IMR-90 (cell line): ENCODE measurements around the gene NDUFAF4. TPM values are rescaled to one million over a fixed set of nuclear protein-coding genes. Genes with fewer than 3 reads are reported as not detected.

Source experiments
- ATAC-seq: fragments of 200-7000 bp; cut with Tn5 transposase; 2 replicates; pipeline ENCODE4 v1.9.1; 2020; ENCODE audit warnings: low read depth, mild to moderate bottlenecking, moderate library complexity
- BruUV-seq: library from RNA; stranded (reverse); fragments of 400-500 nt; replicated peaks from 2 replicates; lab custom pipeline; 2021; lab: Mats Ljungman, UMichigan
- CTCF ChIA-PET: fragments of 300-600 bp; formaldehyde crosslinking; extraction: SDS; loops from one replicate; lab custom pipeline; 2021; ENCODE audit warnings: antibody characterized with exemption; lab: Yijun Ruan, JAX
- POLR2A ChIA-PET: fragments of 300-600 bp; sonication (Branson Sonifier 250); formaldehyde crosslinking; loops from one replicate; lab custom pipeline; 2022; ENCODE audit warnings: antibody characterized with exemption; ENCODE audit not compliant: unreplicated experiment; lab: Charles Lee
- DNase-seq: peaks from one replicate; pipeline ENCODE4 v3.0.0; 2013
- H2AFZ ChIP-seq: replicated peaks from 2 replicates; pipeline ENCODE3; 2013; ENCODE audit warnings: low read length, mild to moderate bottlenecking; ENCODE audit not compliant: poor library complexity
- H2AK5ac ChIP-seq: 2 replicates; pipeline ENCODE4 v1.6.1; 2013; ENCODE audit warnings: low read depth, low read length, inconsistent platforms
- H2AK9ac ChIP-seq: replicated peaks from 2 replicates; pipeline ENCODE3; 2013; ENCODE audit warnings: mild to moderate bottlenecking, low read depth, low read length, moderate library complexity; ENCODE audit not compliant: poor library complexity
- H2BK120ac ChIP-seq: 2 replicates; pipeline ENCODE4 v1.6.1; 2013; ENCODE audit warnings: low read depth, low read length, inconsistent platforms
- H2BK15ac ChIP-seq: 3 replicates; pipeline ENCODE4 v1.6.1; 2013; ENCODE audit warnings: low read depth, low read length, inconsistent platforms
- H2BK20ac ChIP-seq: 2 replicates; pipeline ENCODE4 v1.6.1; 2013; ENCODE audit warnings: low read depth, mild to moderate bottlenecking, inconsistent platforms, low read length, moderate library complexity
- H2BK5ac ChIP-seq: 2 replicates; pipeline ENCODE4 v1.6.1; 2013; ENCODE audit warnings: mild to moderate bottlenecking, low read depth, low read length, inconsistent platforms; ENCODE audit not compliant: poor library complexity, severe bottlenecking
- H3K14ac ChIP-seq: replicated peaks from 2 replicates; pipeline ENCODE4 v1.6.1; 2013; ENCODE audit warnings: low read depth, low read length, inconsistent platforms
- H3K18ac ChIP-seq: 2 replicates; pipeline ENCODE4 v1.6.1; 2013; ENCODE audit warnings: low read depth, low read length, control low read depth
- H3K23ac ChIP-seq: 2 replicates; pipeline ENCODE4 v1.6.1; 2013; ENCODE audit warnings: low read depth, low read length, inconsistent platforms
- H3K27ac ChIP-seq: 2 replicates; pipeline ENCODE4 v1.5.1; 2013; ENCODE audit warnings: mild to moderate bottlenecking, control low read depth, low read length; ENCODE audit not compliant: insufficient read depth
- H3K27me3 ChIP-seq: 2 replicates; pipeline ENCODE4 v1.6.1; 2013; ENCODE audit warnings: low read length; ENCODE audit not compliant: control insufficient read depth, insufficient read depth
- H3K36me3 ChIP-seq: 2 replicates; pipeline ENCODE4 v1.6.1; 2013; ENCODE audit warnings: low read length, mixed read lengths; ENCODE audit not compliant: control insufficient read depth, insufficient read depth
- H3K4ac ChIP-seq: 2 replicates; pipeline ENCODE4 v1.6.1; 2013; ENCODE audit warnings: low read depth, low read length, inconsistent platforms
- H3K4me1 ChIP-seq: 2 replicates; pipeline ENCODE4 v1.6.1; 2013; ENCODE audit warnings: low read length, mixed read lengths; ENCODE audit not compliant: control insufficient read depth, insufficient read depth
- H3K4me2 ChIP-seq: 2 replicates; pipeline ENCODE4 v1.6.1; 2013; ENCODE audit warnings: low read depth, mild to moderate bottlenecking, control low read depth, low read length, moderate library complexity
- H3K4me3 ChIP-seq: 2 replicates; pipeline ENCODE4 v1.5.1; 2013; ENCODE audit warnings: low read depth, mild to moderate bottlenecking, control low read depth, low read length, moderate library complexity; ENCODE audit not compliant: insufficient read depth
- H3K56ac ChIP-seq: 2 replicates; pipeline ENCODE4 v1.6.1; 2013; ENCODE audit warnings: low read length, inconsistent platforms; ENCODE audit not compliant: insufficient read depth; ENCODE audit errors: extremely low read depth
- H3K79me1 ChIP-seq, 2 experiments: 2 replicates each; pipeline ENCODE4 v1.6.1; 2013; ENCODE audit warnings: low read length in 2 of 2, inconsistent platforms in 1 of 2, low read depth in 1 of 2
- H3K9ac ChIP-seq: 2 replicates; pipeline ENCODE4 v1.6.1; 2013; ENCODE audit warnings: low read depth, low read length, control low read depth
- H3K9me1 ChIP-seq: 2 replicates; pipeline ENCODE4 v1.6.1; 2013; ENCODE audit warnings: low read length, inconsistent platforms; ENCODE audit not compliant: insufficient read depth
- H3K9me3 ChIP-seq: 2 replicates; pipeline ENCODE4 v1.6.1; 2013; ENCODE audit warnings: low read length; ENCODE audit not compliant: control insufficient read depth, insufficient read depth
- H4K20me1 ChIP-seq: 2 replicates; pipeline ENCODE4 v1.6.1; 2013; ENCODE audit warnings: low read length, inconsistent platforms; ENCODE audit not compliant: insufficient read depth
- H4K5ac ChIP-seq: 2 replicates; pipeline ENCODE4 v1.6.1; 2013; ENCODE audit warnings: mild to moderate bottlenecking, low read depth, low read length, control low read depth
- H4K8ac ChIP-seq, 2 experiments: 2 replicates each; pipeline ENCODE4 v1.6.1; 2013; ENCODE audit warnings: low read depth in 2 of 2, low read length in 2 of 2, control low read depth in 1 of 2, inconsistent platforms in 1 of 2
- H4K91ac ChIP-seq: 2 replicates; pipeline ENCODE4 v1.6.1; 2013; ENCODE audit warnings: low read depth, low read length, inconsistent platforms; ENCODE audit not compliant: insufficient read depth
- CEBPB ChIP-seq: IDR thresholded peaks from 2 replicates; pipeline ENCODE4 v1.6.1; 2012; ENCODE audit warnings: low read depth, low read length, improper control_type of control experiment
- CHD1 ChIP-seq: IDR thresholded peaks from 2 replicates; pipeline ENCODE4 v1.6.1; 2012; ENCODE audit warnings: low read depth, low read length, improper control_type of control experiment
- FOS ChIP-seq: fragments of 150-350 bp; IDR thresholded peaks from 2 replicates; pipeline ENCODE4 v1.6.1; 2016; ENCODE audit warnings: low read depth, low read length
- NFE2L2 ChIP-seq: fragments of 150-350 bp; IDR thresholded peaks from 2 replicates; pipeline ENCODE4 v1.6.1; 2016; ENCODE audit warnings: low read depth, mild to moderate bottlenecking, low read length
- RCOR1 ChIP-seq: IDR thresholded peaks from 2 replicates; pipeline ENCODE4 v1.6.1; 2012; ENCODE audit warnings: mild to moderate bottlenecking, low read length, improper control_type of control experiment; ENCODE audit not compliant: insufficient replicate concordance
- RFX5 ChIP-seq: IDR thresholded peaks from 2 replicates; pipeline ENCODE4 v1.8.0; 2012; ENCODE audit warnings: low read depth, mild to moderate bottlenecking, low read length, moderate library complexity
- SMC3 ChIP-seq: fragments of 150-350 bp; IDR thresholded peaks from 2 replicates; pipeline ENCODE4 v1.6.1; 2016; ENCODE audit warnings: low read depth, mild to moderate bottlenecking, antibody characterized with exemption, low read length, moderate library complexity
- WGBS, 2 experiments: methylation state at CpG; one replicate each; pipeline versions ENCODE4 v1.1.5 to v1.1.7; 2013; ENCODE audit warnings: missing lambda C conversion rate in 2 of 2; ENCODE audit not compliant: insufficient read length in 1 of 2; ENCODE audit errors: extremely low coverage in 2 of 2; 5-methylcytosine and 5-hydroxymethylcytosine counted together
- dilution Hi-C: fragments of 300-500 bp; cut with HindIII; formaldehyde crosslinking; loops from one replicate; pipeline ENCODE4 v1.14.3; 2018; ENCODE audit warnings: low sequenced_read_pairs; ENCODE audit not compliant: unreplicated experiment
- in situ Hi-C: fragments of 300-500 bp; cut with MboI; formaldehyde crosslinking; loops from 3 replicates; pipeline ENCODE4 v1.14.3; 2019; ENCODE audit warnings: low sequenced_read_pairs, inconsistent platforms, mixed read lengths
- intact Hi-C: fragments of 100-400 bp; cut with micrococcal nuclease; formaldehyde crosslinking; loops from 2 replicates; pipeline ENCODE4 v1.10.0; 2022
- polyA plus RNA-seq, 3 experiments: library from polyadenylated mRNA; depleted of rRNA; stranded (reverse); fragments of >200 nt; gene quantifications; 2 replicates each; pipeline ENCODE4 v1.2.3, GENCODE V29; 2012; ENCODE audit warnings: low replicate concordance in 1 of 3
- total RNA-seq: library from RNA; depleted of rRNA; stranded (reverse); fragments of >200 nt; gene quantifications from 2 replicates; pipeline ENCODE4 v1.2.3, GENCODE V29; 2012
- TF ChIP-seq, protein P1 (sequence below): conservative IDR thresholded peaks from 2 replicates; pipeline ENCODE4 v1.5.1; 2012; ENCODE audit warnings: mild to moderate bottlenecking, low read depth, low read length, improper control_type of control experiment
- TF ChIP-seq, protein P2 (sequence below): fragments of 150-350 bp; IDR thresholded peaks from 2 replicates; pipeline ENCODE4 v1.6.1; 2016; ENCODE audit warnings: low read depth, mild to moderate bottlenecking, low read length, moderate library complexity, borderline replicate concordance

NDUFAF4 gene
- total and polyA plus RNA-seq, 2 of the 4 experiments (the other 2 are of a cell fraction), result 6.3 to 13.4 TPM

DNA sequence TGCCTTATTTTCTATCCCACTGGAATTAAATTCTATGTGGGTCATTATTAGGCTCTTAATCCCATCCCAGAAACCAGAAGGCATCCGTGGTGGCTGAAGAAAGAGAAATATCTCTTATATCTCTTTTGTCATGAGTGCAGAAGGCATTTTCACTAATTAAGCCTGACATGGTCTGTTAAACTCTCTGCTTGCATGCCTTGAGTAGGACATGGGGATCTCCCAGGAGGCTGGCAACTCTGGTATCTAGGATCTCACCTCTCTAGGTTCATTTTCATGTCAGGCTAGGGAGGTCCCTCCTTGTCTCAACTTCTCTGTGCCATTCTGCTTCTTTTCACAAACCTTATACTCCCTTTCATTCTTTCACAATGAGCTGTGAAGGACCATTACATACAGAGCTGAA is 35.1 kb downstream of the NDUFAF4 start:
- POLR2A ChIA-PET, result interaction anchor here (0.6 kb wide), 1 partner anchor 310 kb away, joined by 4 read pairs; no protein-coding TSS in a partner anchor
- H4K5ac ChIP-seq, result no peak overlapping the region
- no peak overlapping the region for H3K23ac ChIP-seq
- intact Hi-C loops (no loop called here), dilution Hi-C loops (no loop called here), in situ Hi-C loops (no loop called here)
- no peaks in the 10 kb centered on the region for H3K4me1 ChIP-seq
- no peaks in the 10 kb centered on the region for H3K79me1 ChIP-seq
- no peaks in the 10 kb centered on the region for H3K9me3 ChIP-seq
- H3K4me3 ChIP-seq, result no peak overlapping the region
- H2AK9ac ChIP-seq, result no peak overlapping the region
- H2BK20ac ChIP-seq, result no peak overlapping the region
- H3K27ac ChIP-seq, result no peak overlapping the region
- H3K56ac ChIP-seq, result no peak overlapping the region
- H3K14ac ChIP-seq, result no peak overlapping the region
- H4K20me1 ChIP-seq, result no peaks in the 10 kb centered on the region
- no peak overlapping the region for H2AK5ac ChIP-seq
- DNase-seq (no peak), ATAC-seq (no peak)
- no peak overlapping the region for H2AFZ ChIP-seq
- H2BK120ac ChIP-seq, result no peak overlapping the region
- H3K36me3 ChIP-seq, result no peaks in the 10 kb centered on the region
- peaks cover 8% of the 10 kb centered on the region for H3K27me3 ChIP-seq
- CTCF ChIA-PET, result no interaction called here
- no peak overlapping the region for H3K4ac ChIP-seq
- no peak overlapping the region for H3K18ac ChIP-seq
- H2BK15ac ChIP-seq, result no peak overlapping the region
- no TSS peak for BruUV-seq
- H4K8ac ChIP-seq, result no peak overlapping the region
- TF ChIP-seq RFX5 (no peak), CHD1 (no peak), SMC3 (no peak), NFE2L2 (no peak), CEBPB (no peak), RCOR1 (no peak), FOS (no peak)
- TF ChIP-seq, protein P1, sequence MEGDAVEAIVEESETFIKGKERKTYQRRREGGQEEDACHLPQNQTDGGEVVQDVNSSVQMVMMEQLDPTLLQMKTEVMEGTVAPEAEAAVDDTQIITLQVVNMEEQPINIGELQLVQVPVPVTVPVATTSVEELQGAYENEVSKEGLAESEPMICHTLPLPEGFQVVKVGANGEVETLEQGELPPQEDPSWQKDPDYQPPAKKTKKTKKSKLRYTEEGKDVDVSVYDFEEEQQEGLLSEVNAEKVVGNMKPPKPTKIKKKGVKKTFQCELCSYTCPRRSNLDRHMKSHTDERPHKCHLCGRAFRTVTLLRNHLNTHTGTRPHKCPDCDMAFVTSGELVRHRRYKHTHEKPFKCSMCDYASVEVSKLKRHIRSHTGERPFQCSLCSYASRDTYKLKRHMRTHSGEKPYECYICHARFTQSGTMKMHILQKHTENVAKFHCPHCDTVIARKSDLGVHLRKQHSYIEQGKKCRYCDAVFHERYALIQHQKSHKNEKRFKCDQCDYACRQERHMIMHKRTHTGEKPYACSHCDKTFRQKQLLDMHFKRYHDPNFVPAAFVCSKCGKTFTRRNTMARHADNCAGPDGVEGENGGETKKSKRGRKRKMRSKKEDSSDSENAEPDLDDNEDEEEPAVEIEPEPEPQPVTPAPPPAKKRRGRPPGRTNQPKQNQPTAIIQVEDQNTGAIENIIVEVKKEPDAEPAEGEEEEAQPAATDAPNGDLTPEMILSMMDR, result no peak
- TF ChIP-seq, protein P2, sequence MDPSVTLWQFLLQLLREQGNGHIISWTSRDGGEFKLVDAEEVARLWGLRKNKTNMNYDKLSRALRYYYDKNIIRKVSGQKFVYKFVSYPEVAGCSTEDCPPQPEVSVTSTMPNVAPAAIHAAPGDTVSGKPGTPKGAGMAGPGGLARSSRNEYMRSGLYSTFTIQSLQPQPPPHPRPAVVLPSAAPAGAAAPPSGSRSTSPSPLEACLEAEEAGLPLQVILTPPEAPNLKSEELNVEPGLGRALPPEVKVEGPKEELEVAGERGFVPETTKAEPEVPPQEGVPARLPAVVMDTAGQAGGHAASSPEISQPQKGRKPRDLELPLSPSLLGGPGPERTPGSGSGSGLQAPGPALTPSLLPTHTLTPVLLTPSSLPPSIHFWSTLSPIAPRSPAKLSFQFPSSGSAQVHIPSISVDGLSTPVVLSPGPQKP, result no peak
- no CpG with 5 or more reads among the region's 1 CpG for WGBS, 2 experiments
- H3K9me1 ChIP-seq, result no peaks in the 10 kb centered on the region
- H2BK5ac ChIP-seq, result no peak overlapping the region
- no peak overlapping the region for H4K91ac ChIP-seq
- no peak overlapping the region for H3K4me2 ChIP-seq
- H3K9ac ChIP-seq, result no peak overlapping the region
